Head of caudate nucleus (tissue), 42 donors: ENCODE measurements around the gene D2HGDH.
A peak's percentile ranks its signal among the peaks of the same experiment; 100 is the strongest.

Experiments
- DNase-seq, 42 donors: peaks; one replicate each; pipeline versions ENCODE4 v3.0.0 to v3.0.0-alpha.2; 2020 to 2021; ENCODE audit warnings: mixed read lengths in 7 of 42
- intact Hi-C: fragments of 100-400 bp; cut with DNase I; formaldehyde crosslinking; loops from one replicate; pipeline ENCODE4 v1.15.0; 2022

D2HGDH gene

DNA sequence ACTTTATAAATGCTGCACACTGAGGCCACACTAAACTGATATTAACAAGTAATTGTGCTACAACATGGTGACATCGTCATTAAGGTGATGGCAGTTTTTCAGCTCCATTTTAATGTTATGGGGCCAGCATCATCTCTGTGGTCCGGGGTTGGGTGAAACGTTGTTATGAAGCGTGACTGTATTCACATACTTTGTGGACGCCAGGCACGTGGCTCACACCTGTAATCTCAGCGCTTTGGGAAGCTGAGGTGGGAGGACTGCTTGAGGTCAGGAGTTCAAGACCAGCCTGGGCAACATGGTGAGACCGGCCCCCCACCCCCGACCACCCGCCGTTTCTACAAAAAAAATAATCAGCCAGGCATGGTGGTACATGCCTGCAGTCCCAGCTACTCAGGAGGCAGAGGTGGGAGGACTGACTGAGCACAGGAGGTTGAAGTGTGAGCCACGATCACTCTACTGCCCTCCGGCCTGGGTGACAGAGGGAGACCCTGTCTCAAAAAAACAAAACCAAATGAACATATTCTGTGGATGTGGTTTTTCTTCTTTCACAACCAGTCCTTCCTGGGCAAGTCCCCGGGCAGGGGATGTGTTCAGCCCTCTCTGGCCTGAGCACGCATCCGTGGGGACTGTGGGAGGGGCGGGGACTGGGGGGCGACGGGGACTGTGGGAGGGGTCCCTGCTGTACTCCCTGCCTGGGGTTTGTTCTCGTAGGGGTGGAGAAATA lies 29.3 kb downstream of the D2HGDH start:
- peak in 2 of 42 donors; percentile 4 to 6 for DNase-seq
- intact Hi-C loops = no loop called here

DNA sequence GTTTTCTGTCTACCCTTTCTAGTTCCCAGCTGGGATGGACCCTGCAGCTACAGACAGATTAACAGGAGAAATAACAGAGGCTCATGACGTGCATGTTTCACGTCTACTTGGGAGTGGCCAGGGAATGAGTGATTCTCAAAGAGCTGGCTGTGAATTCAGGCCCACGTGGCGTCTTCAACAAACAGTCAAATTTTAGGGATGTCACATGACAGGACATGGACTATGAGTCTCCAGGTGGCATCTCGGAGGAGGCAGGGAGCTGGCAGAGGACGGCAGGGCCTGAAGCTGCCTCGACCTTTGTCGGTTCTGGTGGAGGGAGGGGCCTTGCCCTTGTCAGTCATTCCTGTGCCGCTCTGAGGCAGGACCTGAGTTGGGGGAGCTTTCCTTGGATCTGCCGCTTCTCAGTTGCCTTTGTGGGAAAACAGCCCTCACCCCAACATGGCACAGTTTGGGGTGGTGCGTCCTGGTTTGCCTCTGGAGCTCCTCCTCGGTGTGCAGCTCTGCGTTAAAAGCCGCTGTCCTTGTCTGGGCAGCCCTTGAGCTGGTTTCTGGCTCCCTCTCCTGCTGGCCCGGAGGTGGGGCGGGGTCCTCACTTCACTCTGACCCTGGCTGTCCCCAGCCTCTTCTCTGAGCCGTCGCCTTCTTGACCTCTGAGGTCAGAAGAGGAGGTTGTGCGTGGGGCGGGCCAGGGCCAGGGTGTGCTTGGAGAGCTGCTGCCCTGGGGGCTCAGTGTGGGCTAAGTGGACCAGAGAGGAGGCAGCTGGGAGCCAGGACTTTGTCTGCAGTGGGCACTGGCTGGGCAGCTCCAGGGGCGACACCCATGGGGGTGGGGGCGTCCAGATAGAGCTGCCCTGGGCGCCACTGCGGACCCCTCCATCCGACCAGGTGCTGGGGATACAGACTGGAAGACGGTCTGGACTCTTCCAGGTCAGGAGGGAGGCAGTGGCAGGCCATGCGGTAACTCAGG lies 30.1 kb downstream of the D2HGDH start:
- DNase-seq = peak in 6 of 42 donors; percentile 8 to 20 (median 14)
- intact Hi-C loops = no loop called here

DNA sequence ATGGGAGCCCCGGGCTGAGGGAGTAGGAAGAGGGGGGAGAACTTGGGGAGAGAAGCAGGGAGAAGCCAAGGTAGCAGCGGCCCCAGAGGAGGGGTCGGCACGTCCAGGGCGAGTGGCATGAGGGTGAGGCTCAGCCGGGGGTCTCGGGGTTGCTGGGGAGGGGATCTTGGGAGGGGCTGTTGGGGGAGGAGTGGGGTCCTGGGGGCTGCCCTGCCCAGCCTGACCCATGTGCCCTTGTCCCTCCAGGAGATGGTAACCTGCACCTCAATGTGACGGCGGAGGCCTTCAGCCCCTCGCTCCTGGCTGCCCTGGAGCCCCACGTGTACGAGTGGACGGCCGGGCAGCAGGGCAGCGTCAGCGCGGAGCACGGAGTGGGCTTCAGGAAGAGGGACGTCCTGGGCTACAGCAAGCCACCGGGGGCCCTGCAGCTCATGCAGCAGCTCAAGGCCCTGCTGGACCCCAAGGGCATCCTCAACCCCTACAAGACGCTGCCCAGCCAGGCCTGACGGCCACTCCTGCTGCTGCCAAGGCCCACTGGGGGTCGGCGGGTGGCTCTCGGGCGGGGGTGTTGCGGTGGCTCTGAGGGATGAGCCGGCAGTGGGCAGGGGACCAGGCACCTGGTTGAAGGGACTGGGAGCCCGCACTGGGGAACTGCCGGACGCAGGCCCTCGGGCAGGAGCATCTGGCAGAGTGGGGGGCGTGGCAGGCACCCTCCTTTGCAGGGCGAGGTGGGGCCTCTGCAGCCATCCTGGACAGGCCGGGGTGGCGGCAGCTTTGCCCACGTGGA lies 33.2 kb downstream of the D2HGDH start:
- intact Hi-C loops = no loop called here
- DNase-seq = peak in 5 of 42 donors; percentile 6 to 38 (median 11)

DNA sequence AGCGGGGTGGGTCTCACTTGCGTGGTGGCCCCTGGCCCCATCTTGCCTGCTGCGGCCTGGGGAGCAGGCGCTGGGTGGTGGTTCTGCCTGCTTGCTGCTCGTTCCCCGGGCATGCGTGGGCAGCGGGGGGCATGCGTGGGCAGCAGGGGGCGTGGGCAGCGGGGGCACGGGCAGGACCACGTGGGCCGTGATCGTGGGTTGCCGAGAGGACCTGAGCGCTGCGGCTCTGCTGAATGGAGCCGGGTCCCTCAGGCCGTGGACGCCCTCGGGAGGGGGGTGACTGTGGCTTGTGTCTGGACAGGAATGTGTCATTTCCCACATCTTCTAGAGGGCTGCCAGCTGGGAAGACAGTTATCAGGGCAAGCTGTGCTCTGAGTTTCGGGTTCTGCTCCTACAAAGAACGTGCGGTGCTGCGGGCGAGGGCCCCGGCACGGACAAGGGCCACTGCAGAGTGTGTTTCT lies 33.9 kb downstream of the D2HGDH start:
- peak in 3 of 42 donors; percentile 5 to 46 (median 35) for DNase-seq
- intact Hi-C loops = no loop called here

DNA sequence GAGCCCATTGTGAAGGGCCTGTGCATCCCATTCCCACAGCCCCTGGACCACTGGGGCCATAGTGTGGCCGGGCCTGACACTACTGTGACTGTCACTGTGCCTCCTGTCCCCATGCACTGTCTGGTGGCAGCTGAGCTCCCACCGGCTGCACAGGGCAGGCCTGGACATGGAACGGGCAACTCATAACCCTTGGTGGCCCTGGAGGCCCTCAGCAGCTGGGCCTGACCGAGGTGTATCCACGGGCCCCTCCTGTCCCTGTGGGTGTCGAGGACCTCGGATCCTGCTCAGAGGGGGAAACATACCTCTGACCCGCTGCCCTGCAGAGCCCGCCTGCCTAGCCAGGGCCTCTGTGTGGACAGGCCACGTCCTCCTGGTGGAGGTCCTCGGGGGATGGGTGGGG lies 34.4 kb downstream of the D2HGDH start:
- intact Hi-C loops = no loop called here

DNA sequence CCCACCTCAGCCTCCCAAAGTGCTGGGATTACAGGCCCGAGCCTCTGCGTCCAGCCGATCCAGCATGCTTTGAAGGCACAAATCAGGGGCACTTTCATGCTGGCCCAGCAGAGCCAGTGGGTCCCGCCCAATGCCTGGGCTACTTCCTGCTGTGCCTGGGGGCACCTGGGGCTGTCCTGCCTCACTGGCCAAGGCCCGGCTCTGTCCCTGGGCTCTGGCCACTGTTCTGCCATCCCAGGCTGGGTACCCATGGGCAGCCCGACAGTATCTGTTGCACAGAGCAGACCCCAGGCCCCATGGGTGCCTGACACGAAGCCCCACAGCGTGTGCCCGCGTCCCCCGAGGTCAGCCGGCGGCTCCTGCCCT lies 35.4 kb downstream of the D2HGDH start:
- DNase-seq = peak in 2 of 42 donors; percentile 3 to 23

More for the DNA sequence above, 34.4 kb downstream of the D2HGDH start:
- DNase-seq = peak in 3 of 42 donors; percentile 6 to 34 (median 34)

DNA sequence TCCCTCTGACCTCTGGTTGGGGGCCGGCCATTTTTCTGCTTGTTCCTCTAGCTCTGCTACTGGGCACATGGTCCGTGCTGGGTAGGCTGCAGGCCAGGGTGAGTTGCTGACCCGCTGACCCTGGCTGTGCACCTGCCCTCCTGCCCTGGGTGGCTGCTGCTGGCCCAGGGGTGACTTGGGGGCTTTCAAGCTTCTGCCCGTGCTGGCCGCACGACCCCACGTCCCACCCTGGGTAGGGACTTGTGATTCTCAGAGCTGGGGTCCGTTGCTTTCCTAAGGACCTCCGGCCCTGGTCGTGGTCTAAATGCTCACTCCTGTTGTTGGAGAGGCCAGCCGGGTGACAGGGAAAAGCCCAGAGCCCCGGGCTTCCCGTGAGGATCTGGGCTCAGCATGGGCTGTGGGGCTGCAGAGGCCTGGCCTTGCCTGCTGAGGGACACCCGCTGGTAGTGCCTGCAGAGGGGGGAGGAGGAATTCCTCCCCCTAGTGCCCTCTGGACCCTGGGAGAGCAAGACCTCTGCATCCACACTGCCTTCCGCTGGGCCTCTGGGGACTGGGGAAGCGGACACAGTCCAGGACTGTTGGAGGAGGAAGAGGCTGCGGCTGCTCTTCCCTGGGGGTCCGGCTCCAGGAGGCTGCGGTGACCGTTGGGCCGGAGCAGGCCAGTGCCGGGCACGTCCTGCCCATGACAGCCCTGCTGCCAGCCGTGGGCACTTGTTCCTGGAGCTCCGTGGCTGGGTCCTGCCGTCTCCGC lies 35.9 kb downstream of the D2HGDH start:
- peak in 3 of 42 donors; percentile 3 to 41 (median 19) for DNase-seq
- intact Hi-C loops = no loop called here

More for the DNA sequence above, 35.4 kb downstream of the D2HGDH start:
- intact Hi-C loops = no loop called here

DNA sequence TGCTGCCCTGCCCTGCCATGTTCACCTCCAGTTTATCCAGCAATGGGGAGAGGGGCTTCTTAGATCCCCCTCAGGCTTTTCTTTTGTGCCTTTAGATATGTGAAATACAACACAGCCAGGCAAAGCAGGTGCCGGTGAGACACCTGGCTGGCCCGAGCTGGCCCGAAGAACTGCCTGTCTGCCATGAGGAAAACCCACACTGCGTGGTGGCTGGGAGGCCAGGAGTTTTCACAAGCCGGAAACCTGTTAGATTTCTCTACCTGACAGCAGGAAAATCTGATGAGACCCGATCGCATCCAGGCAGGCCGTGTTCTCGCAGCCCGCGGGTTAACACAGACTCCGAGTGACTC lies 36.5 kb downstream of the D2HGDH start:
- intact Hi-C loops = no loop called here
- DNase-seq = no peak

DNA sequence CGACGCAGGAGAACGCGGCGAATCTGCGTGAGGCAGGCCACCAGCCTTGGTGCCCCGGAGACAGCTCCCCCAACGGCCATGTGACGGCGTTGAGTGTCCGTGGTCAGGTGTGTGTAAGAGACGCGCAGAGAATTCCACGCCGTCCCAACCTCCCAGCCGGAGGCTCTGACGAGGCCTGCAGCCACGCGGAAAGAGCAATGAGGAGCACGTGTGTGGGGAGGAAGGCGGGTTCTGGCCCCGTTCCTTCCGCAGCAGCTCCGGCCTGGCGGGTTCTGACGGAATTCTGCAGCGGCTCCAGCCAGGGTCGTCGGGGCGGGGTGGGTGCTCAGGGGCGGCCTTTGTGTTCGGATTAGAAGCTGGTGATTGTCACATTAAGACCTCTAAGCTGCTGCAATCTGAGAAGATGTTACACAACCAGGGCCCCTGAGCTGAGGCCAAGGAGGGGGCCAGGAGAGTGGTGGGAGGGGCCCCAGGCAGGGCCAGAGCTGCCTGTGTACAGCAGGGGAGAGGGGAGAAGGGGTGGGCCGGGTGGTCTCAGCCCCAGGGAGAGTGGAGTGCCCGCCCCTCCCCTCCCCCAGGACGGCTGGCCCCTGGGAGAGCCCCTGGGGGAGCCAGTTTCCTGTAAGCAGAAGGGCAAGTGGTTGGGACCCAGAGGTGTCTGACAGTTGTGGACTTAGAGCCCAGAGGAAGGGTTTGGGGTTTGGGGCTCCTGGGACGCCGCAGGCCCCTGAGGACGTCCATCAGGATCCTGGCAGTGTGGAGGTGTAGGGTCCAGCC lies 37.0 kb downstream of the D2HGDH start:
- DNase-seq = peak in 8 of 42 donors; percentile 3 to 46 (median 19)
- intact Hi-C loops = no loop called here

DNA sequence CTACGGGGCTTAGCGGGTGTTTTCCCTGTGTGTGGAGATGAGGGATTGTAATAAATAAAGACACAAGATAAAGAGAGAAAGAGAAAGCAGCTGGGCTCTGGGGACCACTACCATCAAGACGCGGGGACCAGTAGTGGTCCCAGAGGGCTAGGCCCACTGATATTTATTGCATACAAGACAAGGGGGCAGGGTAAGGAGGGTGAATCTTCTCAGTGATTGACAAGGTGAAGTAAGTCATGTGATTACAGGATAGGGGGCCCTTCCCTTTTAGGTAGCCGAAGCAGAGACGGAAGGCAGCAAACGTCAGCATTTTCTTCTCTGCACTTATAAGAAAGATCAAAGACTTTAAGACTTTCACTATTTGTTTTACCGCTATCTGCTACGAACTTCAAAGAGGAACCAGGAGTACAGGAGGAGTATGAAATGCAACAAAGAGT lies 37.7 kb downstream of the D2HGDH start:
- DNase-seq = no peak
- intact Hi-C loops = no loop called here

DNA sequence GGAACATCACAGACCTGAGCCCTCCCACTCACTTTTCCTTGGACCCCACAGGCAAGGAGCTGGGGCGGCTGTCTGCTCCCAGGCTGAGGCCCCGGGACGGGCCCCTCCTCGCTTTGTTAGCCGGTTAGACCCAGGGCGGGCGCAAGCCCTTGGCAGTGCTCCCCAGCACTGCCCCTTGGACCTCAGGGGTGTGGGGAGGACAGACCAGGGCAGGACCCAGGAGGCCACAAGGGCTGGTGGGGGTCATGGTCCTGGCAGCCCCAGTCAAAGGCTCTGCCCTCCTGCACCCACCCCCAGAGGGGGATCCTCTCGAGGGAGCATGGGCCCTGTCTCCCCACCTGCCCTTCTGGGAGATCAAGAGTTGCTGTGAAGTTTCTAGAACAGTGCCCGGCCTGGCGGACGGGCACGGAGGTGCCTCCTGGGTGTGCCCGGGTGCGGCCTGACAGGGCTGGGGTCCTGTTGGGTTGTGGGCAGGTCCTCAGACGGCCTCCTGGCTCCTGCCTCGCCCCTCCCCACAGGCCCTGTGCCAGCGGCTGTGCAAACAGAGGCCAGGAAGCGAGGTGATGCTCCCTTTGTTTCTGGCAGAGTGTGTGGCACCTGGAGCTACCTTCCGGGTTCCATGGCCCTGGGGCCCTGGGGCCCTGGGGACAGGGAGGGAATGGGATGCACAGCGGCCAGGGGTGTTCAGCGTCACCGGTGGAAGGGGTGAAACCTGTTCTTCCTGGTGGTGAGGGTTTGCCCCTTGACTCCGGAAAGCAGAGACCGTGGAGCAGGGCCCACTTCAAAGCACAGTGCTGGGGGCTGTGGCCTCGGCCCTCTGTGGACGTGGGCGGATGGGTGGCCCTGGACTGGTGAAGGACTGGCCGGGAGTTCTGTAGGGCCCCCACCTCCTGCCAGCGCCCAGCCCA lies 39.3 kb downstream of the D2HGDH start:
- DNase-seq = peak in 7 of 42 donors; percentile 3 to 38 (median 16)
- intact Hi-C loops = no loop called here

DNA sequence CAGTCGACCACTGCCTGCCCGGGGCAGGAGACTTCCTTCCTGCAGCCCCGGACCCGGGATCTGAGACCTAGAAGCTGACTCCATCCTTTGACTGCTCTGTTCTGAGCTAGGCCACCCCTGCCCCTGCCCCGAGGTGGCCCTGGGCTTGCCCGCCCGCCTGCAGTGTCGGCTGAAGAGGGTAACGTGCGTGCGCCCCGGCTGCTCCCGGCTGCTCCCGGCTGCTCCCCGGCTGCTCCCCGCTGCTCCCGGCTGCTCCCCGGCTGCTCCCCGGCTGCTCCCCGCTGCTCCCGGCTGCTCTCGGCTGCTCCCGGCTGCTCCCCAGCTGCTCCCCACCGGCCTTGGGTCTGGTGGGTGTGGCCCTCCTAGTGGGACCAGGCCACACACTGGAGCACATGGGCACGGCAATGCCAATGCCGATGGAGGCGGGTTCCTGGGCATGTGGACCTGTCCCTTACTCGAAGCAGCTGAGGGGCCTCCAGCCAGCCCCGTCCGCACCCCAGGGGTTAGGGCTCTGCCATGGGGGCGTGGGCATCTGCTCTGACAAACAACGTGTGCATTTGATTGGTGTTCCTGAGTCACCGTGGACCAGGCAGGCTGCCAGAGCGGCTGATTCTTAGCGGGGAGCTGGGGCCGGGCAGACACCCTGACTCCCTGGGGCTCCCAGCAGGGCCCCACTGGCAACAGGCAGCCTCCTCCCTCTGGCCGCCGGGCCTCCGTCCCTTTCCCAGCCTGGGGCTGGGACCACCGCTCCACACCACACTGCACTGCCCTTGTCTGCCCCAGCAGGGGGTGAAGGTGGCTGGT lies 40.2 kb downstream of the D2HGDH start:
- peak in 6 of 42 donors; percentile 8 to 37 (median 18) for DNase-seq
- intact Hi-C loops = no loop called here

DNA sequence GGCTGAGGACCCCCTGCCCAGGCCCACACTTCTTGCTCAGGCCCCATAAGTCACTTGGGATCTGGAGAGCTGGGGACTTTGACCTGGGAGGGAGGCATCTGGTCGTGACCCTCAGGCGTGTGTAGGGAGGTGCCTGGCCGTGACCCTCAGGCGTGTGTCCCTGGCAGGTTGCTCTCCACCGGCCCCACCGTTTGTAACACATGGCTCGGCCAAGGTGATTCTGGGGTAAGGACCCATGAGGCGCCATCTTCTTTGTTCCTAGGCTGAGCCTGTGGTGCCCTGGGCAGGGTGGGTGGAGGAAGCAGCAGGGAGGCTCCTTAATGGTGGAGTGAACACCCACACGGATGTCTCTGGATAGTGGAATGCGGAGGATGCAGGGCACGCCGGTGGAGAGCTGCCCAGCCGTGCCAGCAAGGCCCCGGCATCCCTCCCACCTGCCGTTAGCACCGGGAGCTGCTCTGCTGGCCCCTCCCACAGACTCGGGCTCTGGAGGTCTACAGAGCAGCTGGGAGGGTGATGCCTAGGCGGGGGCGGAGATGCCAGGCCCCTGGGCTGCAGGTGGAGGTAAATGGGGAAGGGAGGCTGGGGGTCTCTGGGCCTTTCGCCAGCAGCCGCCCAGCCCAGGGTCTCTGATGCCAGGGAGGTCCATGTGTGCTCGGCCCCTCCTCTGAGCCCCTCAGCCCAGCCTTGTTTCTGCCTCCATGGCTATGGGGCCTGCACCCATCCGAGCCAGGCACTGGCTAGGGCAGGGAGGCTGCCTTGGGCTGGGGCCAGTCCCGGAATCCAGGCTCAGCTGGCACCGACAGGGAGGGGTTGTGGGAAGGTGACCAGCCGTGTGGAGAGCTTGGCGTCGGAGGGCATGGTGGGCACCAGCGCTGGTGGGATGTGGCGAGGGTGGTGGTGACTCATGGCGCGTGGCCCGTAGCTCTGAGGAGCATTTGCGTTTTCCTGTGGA lies 41.1 kb downstream of the D2HGDH start:
- intact Hi-C loops = no loop called here
- peak in 9 of 42 donors; percentile 7 to 38 (median 15) for DNase-seq

DNA sequence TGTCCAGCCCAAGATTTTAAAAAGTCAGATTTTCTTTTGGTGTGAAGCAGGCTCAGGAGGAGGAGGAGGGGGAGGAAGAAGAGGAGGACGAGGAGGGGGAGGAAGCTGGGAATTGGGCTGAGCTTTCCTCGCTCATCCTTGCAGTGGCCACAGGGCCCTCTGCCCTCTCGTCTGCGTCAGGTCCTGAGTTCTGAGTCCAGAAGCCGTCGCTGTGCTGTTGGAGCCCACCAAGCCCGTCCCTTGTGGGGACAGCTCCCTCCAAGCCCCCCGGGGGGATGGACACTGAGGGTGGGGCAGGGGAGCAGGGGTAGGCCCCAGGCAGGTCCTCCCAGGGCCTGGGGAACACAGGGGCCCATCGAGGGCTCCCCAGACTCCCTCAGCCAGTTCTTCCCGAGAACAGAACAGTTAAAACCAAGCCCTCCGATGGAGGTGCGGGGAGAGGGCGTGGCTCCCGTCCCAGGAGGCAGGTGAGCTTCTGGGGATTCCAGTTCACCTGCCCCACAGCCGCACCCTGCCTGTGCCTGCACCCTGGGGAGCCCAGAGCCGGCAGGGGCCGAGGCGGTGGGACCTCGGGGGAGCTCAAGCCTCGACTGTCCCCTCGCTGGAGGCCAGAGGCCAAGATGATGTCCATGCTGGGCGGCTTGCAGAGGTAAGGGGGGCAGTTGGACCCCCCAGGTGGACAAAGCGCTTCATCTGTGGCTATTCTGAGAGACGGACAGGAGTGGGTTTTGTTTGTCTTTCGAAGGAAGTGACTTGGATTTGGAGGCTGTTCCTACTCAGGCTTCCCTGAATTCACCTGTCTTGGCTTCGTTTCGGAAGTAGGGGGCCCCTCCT lies 42.1 kb downstream of the D2HGDH start, which contains the start of gene GAL3ST2:
Gene GAL3ST2, plus strand, starts transcription at position 487 of the 834 bp plus-strand sequence. Its CDS starts 134 bp downstream, at position 621.
- intact Hi-C loops = no loop called here
- DNase-seq = peak in 7 of 42 donors; percentile 1 to 28 (median 5)
